H1 (cell line): ENCODE data around the gene ABCF2. TPM values are rescaled to one million over a fixed set of nuclear protein-coding genes. Genes with fewer than 3 reads are reported as not detected.
A peak's percentile ranks its signal among the peaks of the same experiment; 100 is the strongest.

Source experiments
- CTCF ChIA-PET: fragments of 300-600 bp; sonication (Branson Sonifier 250); formaldehyde crosslinking; loops from one replicate; lab custom pipeline; 2021; ENCODE audit not compliant: partially characterized antibody; lab: Charles Lee
- POLR2A ChIA-PET: fragments of 300-600 bp; sonication (Branson Sonifier 250); formaldehyde crosslinking; loops from one replicate; lab custom pipeline; 2021; ENCODE audit warnings: inconsistent platforms; ENCODE audit not compliant: partially characterized antibody; lab: Charles Lee
- DNase-seq, 2 experiments: peaks; one replicate each; pipeline versions ENCODE4 v3.0.0 to v3.0.0-alpha.2; 2010 to 2022; ENCODE audit warnings: low spot score in 2 of 2, low read depth in 1 of 2, mixed read lengths in 1 of 2
- FAIRE-seq: peaks from 2 replicates; lab custom pipeline; 2011; peaks lifted over from hg19 to GRCh38; lab: Jason Lieb, UNC
- H2AFZ ChIP-seq: 2 replicates; pipeline ENCODE4 v1.8.1; 2012; ENCODE audit warnings: low read length, inconsistent platforms
- H2AK5ac ChIP-seq: 2 replicates; pipeline ENCODE4 v1.6.1; 2013; ENCODE audit warnings: low read depth, low read length
- H2BK120ac ChIP-seq: replicated peaks from 2 replicates; pipeline ENCODE3; 2013; ENCODE audit warnings: low read depth, low read length, inconsistent platforms
- H2BK12ac ChIP-seq: 2 replicates; pipeline ENCODE4 v1.6.1; 2013; ENCODE audit warnings: low read depth, low read length
- H2BK15ac ChIP-seq: 2 replicates; pipeline ENCODE4 v1.6.1; 2013; ENCODE audit warnings: low read length
- H2BK20ac ChIP-seq: 2 replicates; pipeline ENCODE4 v1.6.1; 2013; ENCODE audit warnings: low read length
- H2BK5ac ChIP-seq: 2 replicates; pipeline ENCODE4 v1.6.1; 2013; ENCODE audit warnings: low read depth, low read length
- H3K14ac ChIP-seq: 2 replicates; pipeline ENCODE4 v1.6.1; 2013; ENCODE audit warnings: inconsistent platforms; ENCODE audit not compliant: insufficient read length
- H3K18ac ChIP-seq: 2 replicates; pipeline ENCODE4 v1.6.1; 2013; ENCODE audit warnings: low read length; ENCODE audit errors: extremely low read depth
- H3K23ac ChIP-seq: 2 replicates; pipeline ENCODE4 v1.6.1; 2013; ENCODE audit warnings: inconsistent platforms; ENCODE audit not compliant: insufficient read length
- H3K23me2 ChIP-seq: 2 replicates; pipeline ENCODE4 v1.6.1; 2013; ENCODE audit warnings: low read depth, low read length
- H3K27ac ChIP-seq: 2 replicates; pipeline ENCODE4 v1.6.1; 2011; ENCODE audit warnings: low read depth, low read length, inconsistent platforms
- H3K27me3 ChIP-seq, 4 experiments: replicated peaks in 1 of 4; 1 replicate in 1 of 4; 2 replicates in 3 of 4; pipeline versions ENCODE4 v1.6.1 to v1.8.1; 2011 to 2013; ENCODE audit warnings: low read length in 3 of 4, mild to moderate bottlenecking in 3 of 4, inconsistent platforms in 2 of 4, mixed read lengths in 2 of 4, moderate library complexity in 1 of 4; ENCODE audit not compliant: control insufficient read depth in 3 of 4, insufficient read depth in 3 of 4; ENCODE audit errors: extremely low read depth in 1 of 4
- H3K36me3 ChIP-seq, 4 experiments: 2 replicates each; pipeline versions ENCODE4 v1.6.1 to v1.8.1; 2011 to 2013; ENCODE audit warnings: mild to moderate bottlenecking in 4 of 4, low read length in 3 of 4, moderate library complexity in 2 of 4, control low read depth in 1 of 4, inconsistent platforms in 1 of 4; ENCODE audit not compliant: insufficient read depth in 4 of 4, control insufficient read depth in 2 of 4
- H3K4ac ChIP-seq: replicated peaks from 2 replicates; pipeline ENCODE3; 2013; ENCODE audit warnings: low read length, low read depth, mixed read lengths, inconsistent platforms; ENCODE audit not compliant: insufficient read length
- H3K4me1 ChIP-seq, 4 experiments: replicated peaks in 1 of 4; 1 replicate in 1 of 4; 2 replicates in 3 of 4; pipeline versions ENCODE4 v1.6.1 to v1.8.1; 2011 to 2013; ENCODE audit warnings: low read length in 3 of 4, inconsistent platforms in 2 of 4, mixed read lengths in 1 of 4; ENCODE audit not compliant: insufficient read depth in 4 of 4, control insufficient read depth in 3 of 4
- H3K4me2 ChIP-seq, 2 experiments: 2 replicates each; pipeline versions ENCODE4 v1.6.1 to v1.8.1; 2011 to 2013; ENCODE audit warnings: low read depth in 2 of 2, low read length in 2 of 2, control low read depth in 1 of 2, inconsistent platforms in 1 of 2, mild to moderate bottlenecking in 1 of 2; ENCODE audit not compliant: insufficient read depth in 1 of 2
- H3K4me3 ChIP-seq, 4 experiments: fragments of 200-600, 300-600 bp in 1 of 4; sonication (generic), shearing (Covaris generic), sonication (Bioruptor Twin) in 1 of 4; 2 replicates each; pipeline versions ENCODE4 v1.5.1 to v1.8.1; 2011 to 2016; ENCODE audit warnings: low read length in 4 of 4, low read depth in 3 of 4, control low read depth in 2 of 4, inconsistent platforms in 2 of 4, mild to moderate bottlenecking in 2 of 4, mixed read lengths in 1 of 4, moderate library complexity in 1 of 4; ENCODE audit not compliant: insufficient read depth in 2 of 4; ENCODE audit errors: extremely low read depth in 1 of 4
- H3K56ac ChIP-seq: replicated peaks from 2 replicates; pipeline ENCODE3; 2013; ENCODE audit warnings: low read depth, mild to moderate bottlenecking, mixed read lengths, low read length, inconsistent platforms; ENCODE audit not compliant: insufficient read length
- H3K79me1 ChIP-seq: 2 replicates; pipeline ENCODE4 v1.6.1; 2013; ENCODE audit warnings: low read depth, low read length, control low read depth
- H3K79me2 ChIP-seq, 2 experiments: 2 replicates each; pipeline versions ENCODE4 v1.6.1 to v1.8.1; 2012 to 2013; ENCODE audit warnings: low read length in 2 of 2, mild to moderate bottlenecking in 2 of 2, inconsistent platforms in 1 of 2; ENCODE audit not compliant: insufficient read depth in 2 of 2, control insufficient read depth in 1 of 2
- H3K9ac ChIP-seq, 4 experiments: replicated peaks in 1 of 4; 1 replicate in 1 of 4; 2 replicates in 3 of 4; pipeline versions ENCODE4 v1.6.1 to v1.8.1; 2011 to 2013; ENCODE audit warnings: low read depth in 3 of 4, low read length in 3 of 4, control low read depth in 2 of 4, mild to moderate bottlenecking in 2 of 4, moderate library complexity in 2 of 4, inconsistent platforms in 1 of 4; ENCODE audit errors: extremely low read depth in 1 of 4
- H3K9me3 ChIP-seq, 2 experiments: 2 replicates each; pipeline versions ENCODE4 v1.6.1 to v1.8.1; 2012 to 2013; ENCODE audit warnings: mild to moderate bottlenecking in 2 of 2, moderate library complexity in 2 of 2, control low read depth in 1 of 2, inconsistent platforms in 1 of 2, low read depth in 1 of 2, low read length in 1 of 2, mixed read lengths in 1 of 2; ENCODE audit not compliant: insufficient read depth in 2 of 2
- H4K20me1 ChIP-seq, 2 experiments: replicated peaks in 1 of 2; 2 replicates each; pipeline versions ENCODE3 to v1.8.1; 2011 to 2013; ENCODE audit warnings: inconsistent platforms in 2 of 2, low read length in 2 of 2, mild to moderate bottlenecking in 1 of 2; ENCODE audit not compliant: insufficient read depth in 2 of 2, control insufficient read depth in 1 of 2
- H4K5ac ChIP-seq: 2 replicates; pipeline ENCODE4 v1.6.1; 2013; ENCODE audit warnings: low read length, low read depth, mixed read lengths, inconsistent platforms; ENCODE audit not compliant: insufficient read length
- H4K8ac ChIP-seq: 2 replicates; pipeline ENCODE4 v1.8.0; 2013; ENCODE audit warnings: mild to moderate bottlenecking, moderate library complexity, low read length, inconsistent platforms; ENCODE audit not compliant: insufficient read depth; ENCODE audit errors: extremely low read depth
- H4K91ac ChIP-seq: replicated peaks from 2 replicates; pipeline ENCODE3; 2013; ENCODE audit warnings: low read length, mixed read lengths, inconsistent platforms; ENCODE audit not compliant: insufficient read length
- CBX8 ChIP-seq: fragments of 300-800, 300-1000 bp; sonication (generic); IDR thresholded peaks from 2 replicates; pipeline ENCODE4 v1.7.1; 2016; ENCODE audit warnings: low read depth, low read length, borderline replicate concordance
- CTBP2 ChIP-seq: IDR thresholded peaks from 2 replicates; pipeline ENCODE4 v1.7.0; 2011; ENCODE audit warnings: borderline replicate concordance, mild to moderate bottlenecking, moderate library complexity, mixed read lengths, low read length; ENCODE audit not compliant: insufficient read depth, insufficient read length
- NRF1 ChIP-seq: IDR thresholded peaks from 2 replicates; pipeline ENCODE4 v1.6.1; 2011; ENCODE audit warnings: mild to moderate bottlenecking, low read depth, low read length, improper control_type of control experiment
- POLR2A ChIP-seq, 2 experiments: IDR thresholded peaks; 1 replicate in 1 of 2; 2 replicates in 1 of 2; pipeline ENCODE4 v1.6.1; 2011; ENCODE audit warnings: low read depth in 2 of 2, low read length in 2 of 2, mild to moderate bottlenecking in 2 of 2; ENCODE audit errors: control extremely low read depth in 1 of 2
- TAF7 ChIP-seq: optimal IDR thresholded peaks from 2 replicates; pipeline ENCODE3; 2011; ENCODE audit warnings: low read depth, mild to moderate bottlenecking, inconsistent platforms, low read length, moderate library complexity, borderline replicate concordance
- TEAD4 ChIP-seq: IDR thresholded peaks from 2 replicates; pipeline ENCODE4 v1.6.1; 2012; ENCODE audit warnings: low read depth, low read length, inconsistent platforms, mixed read lengths
- WGBS, 2 experiments: shearing (Covaris generic) in 1 of 2; methylation state at CpG; one replicate each; pipeline versions ENCODE4 v1.1.6 to v1.1.7; 2013 to 2015; ENCODE audit warnings: low lambda C conversion rate in 2 of 2, mixed read lengths in 2 of 2, inconsistent platforms in 1 of 2, low coverage in 1 of 2, missing lambda C conversion rate in 1 of 2; ENCODE audit not compliant: insufficient replicate concordance in 2 of 2, insufficient coverage in 1 of 2, insufficient read length in 1 of 2; ENCODE audit errors: extremely low coverage in 1 of 2, missing lambda C conversion rate in 1 of 2; 5-methylcytosine and 5-hydroxymethylcytosine counted together
- polyA plus RNA-seq, 7 experiments: library from polyadenylated mRNA; depleted of rRNA in 3 of 7; stranded (reverse) in 5 of 7; unstranded in 2 of 7; fragments of >200 nt in 5 of 7; fragments of 200-250 nt in 2 of 7; gene quantifications; 1 replicate in 5 of 7; 2 replicates in 1 of 7; 4 replicates in 1 of 7; pipeline versions ENCODE4 v1.2.1 to v1.2.3, GENCODE V29; 2011 to 2013; ENCODE audit warnings: missing spikeins in 2 of 7, mixed read lengths in 2 of 7
- total RNA-seq: library from RNA; stranded (reverse); fragmentation: NEBNext Ultra II Directional; extraction: Animal tissue kit (Norgen Biotek cat#: 25700); gene quantifications from 2 replicates; pipeline ENCODE4 v1.2.1, GENCODE V29; 2021
- TF ChIP-seq, protein P1 (sequence below): IDR thresholded peaks from 2 replicates; pipeline ENCODE4 v1.6.1; 2012; ENCODE audit warnings: inconsistent platforms
- TF ChIP-seq, protein P2 (sequence below): IDR thresholded peaks from 2 replicates; pipeline ENCODE4 v1.6.1; 2012; ENCODE audit warnings: inconsistent platforms

The ABCF2 gene
- total and polyA plus RNA-seq, 2 of the 8 experiments (the other 6 are each of a cell fraction or from before 2014, with no cell fraction given): 28.0 to 55.0 TPM

DNA sequence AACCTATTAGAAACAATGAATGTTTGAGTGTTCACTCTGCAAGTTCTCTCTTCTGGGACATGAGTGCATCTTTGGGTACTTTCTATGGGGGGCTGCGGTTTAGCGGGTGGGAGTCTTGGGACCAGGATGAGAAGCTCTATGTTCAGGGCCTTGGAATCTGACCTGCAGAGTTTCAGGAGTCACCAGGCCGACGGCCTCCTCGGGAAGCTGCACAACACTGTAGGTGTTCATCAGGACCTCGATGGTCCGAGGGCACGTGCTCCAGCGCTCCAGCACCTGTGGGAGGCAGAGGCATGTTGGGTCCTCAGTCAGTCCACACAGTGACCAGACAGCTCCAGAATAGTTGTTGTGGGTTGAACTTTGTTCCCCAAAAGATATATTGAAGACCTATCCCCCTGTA is 50.6 kb downstream of the ABCF2 start:
- Histone ChIP-seq H2AK5ac (no peak overlapping the region), H3K27ac (no peak overlapping the region), H3K23me2 (no peaks in the 10 kb centered on the region), H4K91ac (no peak overlapping the region), H2BK5ac (no peak overlapping the region), H3K4ac (no peak overlapping the region), H3K27me3 (peaks cover 10 to 32% (median 29%) of the 10 kb centered on the region in 4 experiments), H3K79me1 (no peaks in the 10 kb centered on the region), H2BK12ac (no peak overlapping the region), H2BK20ac (no peak overlapping the region), H4K20me1 (peaks cover 0 to 1% of the 10 kb centered on the region in 2 experiments), H2BK15ac (no peak overlapping the region), H2BK120ac (no peak overlapping the region), H2AFZ (no peak overlapping the region), H3K56ac (no peak overlapping the region), H3K14ac (no peak overlapping the region), H3K9me3 (peaks cover 1 to 14% of the 10 kb centered on the region in 2 experiments; a peak in 2 of 4 replicates), H3K18ac (no peak overlapping the region), H3K4me3 (peak overlapping the region in 1 of 4 experiments; percentile 23; a peak in 1 of 8 replicates), H3K79me2 (no peaks in the 10 kb centered on the region), H3K9ac (no peak overlapping the region), H3K4me1 (no peaks in the 10 kb centered on the region; a peak in 1 of 7 replicates), H4K5ac (no peak overlapping the region), H3K23ac (no peak overlapping the region), H3K4me2 (peak overlapping the region in 1 of 2 experiments; percentile 41; a peak in 2 of 4 replicates), H3K36me3 (peaks cover 0 to 6% (median 0%) of the 10 kb centered on the region in 4 experiments; a peak in 1 of 8 replicates), H4K8ac (no peak overlapping the region)
- 88% methylated on average over 9 of the region's 9 CpGs; no CpG with 5 or more reads in 1 of the 2 experiments for WGBS, 2 experiments
- ChIA-PET CTCF (interaction anchor here (0.6 to 7.4 kb wide), 16 partner anchors 11 to 671 kb away, joined by 3 to 52 read pairs (median 5); no protein-coding TSS in a partner anchor), POLR2A (interaction anchor here (0.6 to 1.4 kb wide), 2 partner anchors 51 to 295 kb away, joined by 3 to 6 read pairs; no protein-coding TSS in a partner anchor)
- TF ChIP-seq TEAD4 (no peak), POLR2A (IDR thresholded peaks at IDR 0.05; ENCODE audit: control extremely low read depth in 1 of 2, low read depth in 2 of 2, low read length in 2 of 2) (no peak), NRF1 (no peak), TAF7 (no peak), CBX8 (no peak), CTBP2 (no peak)
- TF ChIP-seq, protein P1, sequence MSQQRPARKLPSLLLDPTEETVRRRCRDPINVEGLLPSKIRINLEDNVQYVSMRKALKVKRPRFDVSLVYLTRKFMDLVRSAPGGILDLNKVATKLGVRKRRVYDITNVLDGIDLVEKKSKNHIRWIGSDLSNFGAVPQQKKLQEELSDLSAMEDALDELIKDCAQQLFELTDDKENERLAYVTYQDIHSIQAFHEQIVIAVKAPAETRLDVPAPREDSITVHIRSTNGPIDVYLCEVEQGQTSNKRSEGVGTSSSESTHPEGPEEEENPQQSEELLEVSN: peak; percentile 20; the same call in 1 of the 2 replicates
- TF ChIP-seq, protein P2, sequence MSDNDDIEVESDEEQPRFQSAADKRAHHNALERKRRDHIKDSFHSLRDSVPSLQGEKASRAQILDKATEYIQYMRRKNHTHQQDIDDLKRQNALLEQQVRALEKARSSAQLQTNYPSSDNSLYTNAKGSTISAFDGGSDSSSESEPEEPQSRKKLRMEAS: 0 out of 2 replicates have a peak, but pooled peaks have one; percentile 40
- DNase-seq (no peak), FAIRE-seq (no peak)
